CD14-positive monocyte (primary cell): ENCODE results near the gene VSIG1. TPM values are rescaled to one million over a fixed set of nuclear protein-coding genes. Genes with fewer than 3 reads are reported as not detected.

Experiments used
- DNase-seq, 3 donors: peaks; one replicate each; pipeline ENCODE4 v3.0.0-alpha.2; 2011 to 2022
- H2AFZ ChIP-seq: 2 replicates; pipeline ENCODE4 v1.6.0; 2012; ENCODE audit warnings: mild to moderate bottlenecking, low read depth, low read length, inconsistent platforms; ENCODE audit not compliant: insufficient read depth, poor library complexity, severe bottlenecking
- H3K27ac ChIP-seq, 2 donors: 1 replicate in 1 of 2; 2 replicates in 1 of 2; pipeline ENCODE4 v1.5.1; 2012 to 2013; ENCODE audit warnings: low read length in 2 of 2, control low read depth in 1 of 2, inconsistent platforms in 1 of 2, low read depth in 1 of 2, mild to moderate bottlenecking in 1 of 2
- H3K27me3 ChIP-seq, 2 donors: one replicate each; pipeline versions ENCODE4 v1.6.0 to v1.6.1; 2011 to 2013; ENCODE audit warnings: low read length in 2 of 2; ENCODE audit not compliant: control insufficient read depth in 2 of 2, insufficient read depth in 2 of 2
- H3K36me3 ChIP-seq, 2 donors: replicated peaks in 1 of 2; 1 replicate in 1 of 2; 2 replicates in 1 of 2; pipeline versions ENCODE4 v1.5.1 to v1.6.1; 2012 to 2013; ENCODE audit warnings: low read length in 2 of 2, control low read depth in 1 of 2, inconsistent platforms in 1 of 2, mild to moderate bottlenecking in 1 of 2; ENCODE audit not compliant: insufficient read depth in 2 of 2, control insufficient read depth in 1 of 2
- H3K4me1 ChIP-seq, 2 donors: 1 replicate in 1 of 2; 2 replicates in 1 of 2; pipeline versions ENCODE4 v1.5.1 to v1.6.1; 2012 to 2013; ENCODE audit warnings: low read length in 2 of 2, control low read depth in 1 of 2, inconsistent platforms in 1 of 2, mild to moderate bottlenecking in 1 of 2, moderate library complexity in 1 of 2; ENCODE audit not compliant: insufficient read depth in 2 of 2, control insufficient read depth in 1 of 2
- H3K4me2 ChIP-seq: replicated peaks from 2 replicates; pipeline ENCODE3; 2012; ENCODE audit warnings: low read length, moderate library complexity, mild to moderate bottlenecking; ENCODE audit not compliant: poor library complexity, severe bottlenecking; ENCODE audit errors: extremely low read depth
- H3K4me3 ChIP-seq, 3 experiments: fragments of 200-600 bp in 1 of 3; sonication (generic) in 1 of 3; replicated peaks in 1 of 3; 1 replicate in 2 of 3; 2 replicates in 1 of 3; pipeline ENCODE4 v1.5.1; 2011 to 2013; ENCODE audit warnings: low read length in 3 of 3, mild to moderate bottlenecking in 3 of 3, control low read depth in 2 of 3, low read depth in 2 of 3, inconsistent platforms in 1 of 3, moderate library complexity in 1 of 3
- H3K79me2 ChIP-seq: 2 replicates; pipeline ENCODE4 v1.6.0; 2012; ENCODE audit warnings: mild to moderate bottlenecking, control low read depth, inconsistent platforms, low read length, moderate library complexity; ENCODE audit not compliant: insufficient read depth
- H3K9ac ChIP-seq: 2 replicates; pipeline ENCODE4 v1.6.0; 2017; ENCODE audit warnings: low read length, mild to moderate bottlenecking; ENCODE audit not compliant: insufficient read depth, poor library complexity, severe bottlenecking
- H3K9me3 ChIP-seq, 2 donors: replicated peaks in 1 of 2; 1 replicate in 1 of 2; 2 replicates in 1 of 2; pipeline versions ENCODE4 v1.5.1 to v1.6.1; 2012 to 2013; ENCODE audit warnings: low read length in 2 of 2, control low read depth in 1 of 2; ENCODE audit not compliant: control insufficient read depth in 1 of 2, insufficient read depth in 1 of 2
- H4K20me1 ChIP-seq: 2 replicates; pipeline ENCODE4 v1.6.0; 2012; ENCODE audit warnings: mild to moderate bottlenecking, low read length, control low read depth, moderate library complexity; ENCODE audit not compliant: insufficient read depth
- H3K27ac Mint-ChIP-seq, 7 donors: one replicate each; pipeline ENCODE4 v1.8.0; 2020; ENCODE audit warnings: mild to moderate bottlenecking in 7 of 7, mixed read lengths in 7 of 7, moderate library complexity in 6 of 7, inconsistent platforms in 2 of 7
- H3K27me3 Mint-ChIP-seq, 3 donors: one replicate each; pipeline ENCODE4 v1.8.0; 2021 to 2022; ENCODE audit warnings: low read depth in 3 of 3, mild to moderate bottlenecking in 3 of 3, mixed read lengths in 3 of 3, moderate library complexity in 3 of 3, inconsistent platforms in 1 of 3
- H3K36me3 Mint-ChIP-seq, 2 donors: one replicate each; pipeline ENCODE4 v1.8.0; 2020; ENCODE audit warnings: mixed read lengths in 2 of 2, inconsistent platforms in 1 of 2, mild to moderate bottlenecking in 1 of 2
- H3K4me1 Mint-ChIP-seq: one replicate; pipeline ENCODE4 v1.8.0; 2020; ENCODE audit warnings: mild to moderate bottlenecking, mixed read lengths
- H3K4me3 Mint-ChIP-seq, 2 donors: one replicate each; pipeline ENCODE4 v1.8.0; 2020; ENCODE audit warnings: mild to moderate bottlenecking in 2 of 2, mixed read lengths in 2 of 2, moderate library complexity in 1 of 2
- H3K9me3 Mint-ChIP-seq, 7 donors: one replicate each; pipeline ENCODE4 v1.8.0; 2020 to 2022; ENCODE audit warnings: mixed read lengths in 7 of 7, mild to moderate bottlenecking in 6 of 7, moderate library complexity in 6 of 7, inconsistent platforms in 2 of 7
- CTCF ChIP-seq: fragments of 200-600 bp; IDR thresholded peaks from one replicate; pipeline ENCODE4 v1.8.0; 2022; ENCODE audit warnings: antibody characterized with exemption, mild to moderate bottlenecking
- WGBS: methylation state at CpG from one replicate; pipeline ENCODE4 v1.1.5; 2013; ENCODE audit warnings: missing lambda C conversion rate; ENCODE audit not compliant: insufficient coverage; 5-methylcytosine and 5-hydroxymethylcytosine counted together
- intact Hi-C, 2 donors: fragments of 100-400 bp; cut with micrococcal nuclease; formaldehyde crosslinking; loops; one replicate each; pipeline versions ENCODE4 v1.15.0 to v1.15.1; 2023
- polyA plus RNA-seq, 3 donors: library from polyadenylated mRNA; depleted of rRNA in 1 of 3; unstranded in 2 of 3; stranded (reverse) in 1 of 3; fragments of 300-500 nt in 2 of 3; fragments of >200 nt in 1 of 3; fragmentation: Illumina TruSeq in 2 of 3; gene quantifications; 1 replicate in 2 of 3; 2 replicates in 1 of 3; pipeline ENCODE4 v1.2.3, GENCODE V29; 2012 to 2021

VSIG1 gene
- polyA plus RNA-seq, 3 donors, result not detected

- no peak for TF ChIP-seq CTCF
- no peak overlapping the region for H3K9ac ChIP-seq
- H3K4me1 Mint-ChIP-seq, result peaks cover 2% of the 10 kb centered on the region
- H3K4me3 ChIP-seq, result no peak overlapping the region
- H3K9me3 Mint-ChIP-seq, result no peaks in the 10 kb centered on the region
- H2AFZ ChIP-seq, result no peak overlapping the region
- H3K36me3 ChIP-seq, result no peaks in the 10 kb centered on the region
- H3K4me2 ChIP-seq, result no peak overlapping the region
- H3K27ac ChIP-seq, result no peak overlapping the region
- peaks cover 0 to 12% (median 2%) of the 10 kb centered on the region in 3 donors for H3K27me3 Mint-ChIP-seq
- no peak overlapping the region for H3K27ac Mint-ChIP-seq
- no peaks in the 10 kb centered on the region for H4K20me1 ChIP-seq
- H3K9me3 ChIP-seq, result no peaks in the 10 kb centered on the region
- H3K4me3 Mint-ChIP-seq, result no peak overlapping the region
- DNase-seq, result no peak
- H3K4me1 ChIP-seq, result peaks cover 0 to 2% of the 10 kb centered on the region in 2 donors
- H3K79me2 ChIP-seq, result no peaks in the 10 kb centered on the region
- peaks cover 0 to 2% of the 10 kb centered on the region in 2 donors for H3K27me3 ChIP-seq
- intact Hi-C loops, result no loop called here
- no peaks in the 10 kb centered on the region for H3K36me3 Mint-ChIP-seq
These were observed 10.7 kb downstream of the VSIG1 start for GRCh38 chrX:108055546-108055945.

- Mint-ChIP-seq H3K4me3 (no peak overlapping the region), H3K4me1 (no peaks in the 10 kb centered on the region), H3K27ac (no peak overlapping the region), H3K27me3 (peaks cover 0 to 7% (median 2%) of the 10 kb centered on the region in 3 donors), H3K9me3 (peaks cover 0 to 2% (median 0%) of the 10 kb centered on the region in 7 donors), H3K36me3 (no peaks in the 10 kb centered on the region)
- Histone ChIP-seq H3K4me1 (no peaks in the 10 kb centered on the region), H3K36me3 (no peaks in the 10 kb centered on the region), H3K27ac (no peak overlapping the region), H3K4me2 (no peak overlapping the region), H3K79me2 (no peaks in the 10 kb centered on the region), H2AFZ (no peak overlapping the region), H3K27me3 (peaks cover 0 to 4% of the 10 kb centered on the region in 2 donors), H3K9ac (no peak overlapping the region), H3K4me3 (no peak overlapping the region), H4K20me1 (no peaks in the 10 kb centered on the region), H3K9me3 (no peaks in the 10 kb centered on the region)
- DNase-seq, result no peak
- intact Hi-C loops, result no loop called here
- no peak for TF ChIP-seq CTCF
- WGBS, result no CpG with 5 or more reads among the region's 1 CpG
These were observed 14.9 kb downstream of the VSIG1 start for GRCh38 chrX:108059801-108060200.
